Measurements from ENCODE around the gene EMILIN1. TPM values are rescaled to one million over a fixed set of nuclear protein-coding genes. Genes with fewer than 3 reads are reported as not detected.

Gene EMILIN1
- total RNA-seq, 2 experiments from 2014 or later = 0.61 to 0.63 TPM

DNA sequence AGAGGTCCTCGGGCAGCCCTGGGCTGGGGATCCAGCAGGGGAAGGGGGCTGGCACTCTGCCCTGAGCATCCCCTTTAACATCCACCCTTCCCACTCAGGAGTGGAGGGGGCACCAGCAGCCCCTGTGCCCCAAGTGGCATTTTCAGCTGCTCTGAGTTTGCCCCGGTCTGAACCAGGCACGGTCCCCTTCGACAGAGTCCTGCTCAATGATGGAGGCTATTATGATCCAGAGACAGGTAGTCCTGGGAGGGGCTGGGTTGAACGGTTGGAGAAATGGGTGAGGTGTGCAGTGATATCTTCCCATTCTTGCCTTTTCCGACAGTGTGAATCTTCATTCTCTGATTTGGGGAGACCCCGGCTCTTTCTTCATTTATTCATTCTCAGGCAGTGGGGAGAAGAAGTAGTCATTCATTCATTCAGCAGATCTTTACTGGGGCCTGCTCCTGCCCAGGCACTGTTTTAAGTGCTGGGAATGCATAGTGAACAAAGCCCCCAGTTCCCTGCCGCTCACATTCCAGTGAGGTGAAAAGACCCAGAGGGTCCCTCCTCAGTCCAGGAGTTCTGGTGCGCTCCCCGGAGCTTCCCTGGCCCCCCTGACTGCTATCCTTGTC is 6.8 kb downstream of the EMILIN1 start:
- no peak for DNase-seq
- TF ChIP-seq, protein P1, sequence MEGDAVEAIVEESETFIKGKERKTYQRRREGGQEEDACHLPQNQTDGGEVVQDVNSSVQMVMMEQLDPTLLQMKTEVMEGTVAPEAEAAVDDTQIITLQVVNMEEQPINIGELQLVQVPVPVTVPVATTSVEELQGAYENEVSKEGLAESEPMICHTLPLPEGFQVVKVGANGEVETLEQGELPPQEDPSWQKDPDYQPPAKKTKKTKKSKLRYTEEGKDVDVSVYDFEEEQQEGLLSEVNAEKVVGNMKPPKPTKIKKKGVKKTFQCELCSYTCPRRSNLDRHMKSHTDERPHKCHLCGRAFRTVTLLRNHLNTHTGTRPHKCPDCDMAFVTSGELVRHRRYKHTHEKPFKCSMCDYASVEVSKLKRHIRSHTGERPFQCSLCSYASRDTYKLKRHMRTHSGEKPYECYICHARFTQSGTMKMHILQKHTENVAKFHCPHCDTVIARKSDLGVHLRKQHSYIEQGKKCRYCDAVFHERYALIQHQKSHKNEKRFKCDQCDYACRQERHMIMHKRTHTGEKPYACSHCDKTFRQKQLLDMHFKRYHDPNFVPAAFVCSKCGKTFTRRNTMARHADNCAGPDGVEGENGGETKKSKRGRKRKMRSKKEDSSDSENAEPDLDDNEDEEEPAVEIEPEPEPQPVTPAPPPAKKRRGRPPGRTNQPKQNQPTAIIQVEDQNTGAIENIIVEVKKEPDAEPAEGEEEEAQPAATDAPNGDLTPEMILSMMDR (IDR thresholded peaks at IDR 0.05) = no peak
- Mint-ChIP-seq H3K9me3 (no peaks in the 10 kb centered on the region), H3K36me3 (ENCODE audit: low read depth) (no peaks in the 10 kb centered on the region), H3K27me3 (no peaks in the 10 kb centered on the region), H3K4me3 (peak overlapping the region; percentile 82), H3K27ac (peak overlapping the region; percentile 70), H3K4me1 (ENCODE audit: low read depth) (peaks cover 29% of the 10 kb centered on the region)
- ChIA-PET CTCF (interaction anchor here (0.7 to 4.1 kb wide), 4 partner anchors 8 to 217 kb away, joined by 3 to 20 read pairs (median 3); partner anchors contain the start of genes AGBL5 and OST4), POLR2A (interaction anchor here (0.6 to 6.1 kb wide), 7 partner anchors 8 to 34 kb away, joined by 3 to 40 read pairs (median 3); partner anchors contain the start of genes AGBL5, CGREF1 and OST4)
- intact Hi-C loops (cut with micrococcal nuclease) = loop anchor here (5.0 kb wide), 1 partner anchor 123 kb away; no protein-coding TSS in a partner anchor
- no peak for ATAC-seq

DNA sequence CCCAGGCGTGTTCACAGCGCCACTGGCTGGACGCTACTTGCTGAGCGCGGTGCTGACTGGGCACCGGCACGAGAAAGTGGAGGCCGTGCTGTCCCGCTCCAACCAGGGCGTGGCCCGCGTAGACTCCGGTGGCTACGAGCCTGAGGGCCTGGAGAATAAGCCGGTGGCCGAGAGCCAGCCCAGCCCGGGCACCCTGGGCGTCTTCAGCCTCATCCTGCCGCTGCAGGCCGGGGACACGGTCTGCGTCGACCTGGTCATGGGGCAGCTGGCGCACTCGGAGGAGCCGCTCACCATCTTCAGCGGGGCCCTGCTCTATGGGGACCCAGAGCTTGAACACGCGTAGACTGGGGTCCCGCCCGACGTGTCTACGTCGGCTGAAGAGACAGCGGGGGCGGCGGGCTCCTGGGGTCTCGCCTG is 7.3 kb downstream of the EMILIN1 start:
- peak overlapping the region; percentile 70 for H3K27ac Mint-ChIP-seq
- ChIA-PET CTCF (interaction anchor here (0.7 to 4.1 kb wide), 4 partner anchors 9 to 217 kb away, joined by 3 to 20 read pairs (median 3); partner anchors contain the start of genes AGBL5 and OST4), POLR2A (interaction anchor here (0.9 to 6.1 kb wide), 6 partner anchors 8 to 35 kb away, joined by 3 to 40 read pairs (median 6); partner anchors contain the start of genes AGBL5 and OST4)
- H3K4me1 Mint-ChIP-seq (ENCODE audit: low read depth) = peaks cover 25% of the 10 kb centered on the region
- intact Hi-C loops (cut with micrococcal nuclease) = loop anchor here (5.0 kb wide), 1 partner anchor 123 kb away; no protein-coding TSS in a partner anchor
- DNase-seq = peak; percentile 55
- no peaks in the 10 kb centered on the region for H3K9me3 Mint-ChIP-seq
- no peaks in the 10 kb centered on the region for H3K27me3 Mint-ChIP-seq
- peak; percentile 5 for ATAC-seq
- peak overlapping the region; percentile 82 for H3K4me3 Mint-ChIP-seq
- H3K36me3 Mint-ChIP-seq (ENCODE audit: low read depth) = no peaks in the 10 kb centered on the region
- TF ChIP-seq, protein P1 (IDR thresholded peaks at IDR 0.05) = no peak

DNA sequence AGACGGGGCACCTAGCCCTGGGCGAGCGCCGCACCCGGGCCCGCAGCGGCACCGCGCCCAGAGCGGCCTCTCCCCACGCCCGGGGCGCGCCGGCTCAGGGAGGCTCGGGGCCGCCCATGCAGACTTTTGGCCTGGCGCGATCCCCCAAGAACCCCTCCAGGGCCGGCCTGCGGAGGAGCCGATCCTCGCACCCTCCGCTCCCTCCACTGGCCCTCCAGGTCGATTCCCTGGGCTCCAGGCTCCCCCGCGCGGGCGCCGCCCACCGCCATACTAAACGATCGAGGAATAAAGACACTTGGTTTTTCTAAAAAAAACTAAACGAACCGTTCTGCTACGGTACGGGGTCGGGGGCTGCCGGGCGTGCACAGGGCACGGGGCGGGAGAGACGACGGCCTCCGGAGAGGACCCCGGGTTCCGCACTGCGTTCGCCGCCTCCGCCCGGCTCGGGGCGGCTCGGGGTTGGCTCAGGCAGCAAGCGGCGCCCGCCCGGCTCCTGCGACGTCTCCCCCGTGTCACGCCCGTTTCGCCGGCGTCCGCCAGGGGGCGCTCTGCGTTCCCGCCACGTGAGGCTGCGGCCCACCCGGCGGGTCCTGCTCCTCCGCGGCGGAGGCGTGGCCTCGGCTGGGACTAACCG is 7.8 kb downstream of the EMILIN1 start:
- POLR2A ChIA-PET = interaction anchor here (1.1 to 6.1 kb wide), 3 partner anchors 11 to 15 kb away, joined by 3 to 40 read pairs (median 10); partner anchors contain the start of gene OST4
- Mint-ChIP-seq H3K27ac (peak overlapping the region; percentile 84), H3K36me3 (ENCODE audit: low read depth) (no peaks in the 10 kb centered on the region), H3K4me1 (ENCODE audit: low read depth) (peaks cover 21% of the 10 kb centered on the region), H3K4me3 (peak overlapping the region; percentile 82), H3K27me3 (no peaks in the 10 kb centered on the region), H3K9me3 (no peaks in the 10 kb centered on the region)
- TF ChIP-seq, protein P1 (IDR thresholded peaks at IDR 0.05) = peak; percentile 92
- CTCF ChIA-PET = interaction anchor here (0.7 to 4.1 kb wide), 9 partner anchors 9 to 216 kb away, joined by 3 to 20 read pairs (median 3); partner anchors contain the start of genes AGBL5 and OST4
- ATAC-seq (peak; percentile 90), DNase-seq (peak; percentile 96)
- intact Hi-C loops (cut with micrococcal nuclease) = loop anchor here (5.0 kb wide), 1 partner anchor 124 kb away; no protein-coding TSS in a partner anchor

DNA sequence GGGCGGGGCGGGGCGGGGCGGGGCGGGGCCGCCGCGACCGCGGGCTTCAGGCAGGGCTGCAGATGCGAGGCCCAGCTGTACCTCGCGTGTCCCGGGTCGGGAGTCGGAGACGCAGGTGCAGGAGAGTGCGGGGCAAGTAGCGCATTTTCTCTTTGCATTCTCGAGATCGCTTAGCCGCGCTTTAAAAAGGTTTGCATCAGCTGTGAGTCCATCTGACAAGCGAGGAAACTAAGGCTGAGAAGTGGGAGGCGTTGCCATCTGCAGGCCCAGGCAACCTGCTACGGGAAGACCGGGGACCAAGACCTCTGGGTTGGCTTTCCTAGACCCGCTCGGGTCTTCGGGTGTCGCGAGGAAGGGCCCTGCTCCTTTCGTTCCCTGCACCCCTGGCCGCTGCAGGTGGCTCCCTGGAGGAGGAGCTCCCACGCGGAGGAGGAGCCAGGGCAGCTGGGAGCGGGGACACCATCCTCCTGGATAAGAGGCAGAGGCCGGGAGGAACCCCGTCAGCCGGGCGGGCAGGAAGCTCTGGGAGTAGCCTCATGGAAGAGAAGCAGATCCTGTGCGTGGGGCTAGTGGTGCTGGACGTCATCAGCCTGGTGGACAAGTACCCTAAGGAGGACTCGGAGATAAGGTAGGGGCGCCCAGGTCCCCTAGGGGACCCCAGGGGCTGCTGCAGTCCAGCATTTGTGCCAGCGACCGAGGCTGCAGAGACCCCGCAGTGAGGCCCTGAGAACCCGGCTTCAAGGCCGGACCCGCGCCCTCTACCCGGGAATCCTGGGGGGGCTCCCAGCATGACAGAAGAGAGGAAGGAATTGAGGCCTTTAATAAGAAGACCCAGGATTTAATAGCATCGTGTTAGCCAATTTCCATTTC is 8.5 kb downstream of the EMILIN1 start, which contains the start of gene KHK:
Gene KHK (plus strand): TSS at position 49 of the 870 bp plus-strand sequence. CDS start 488 bp downstream, at position 537.
- Mint-ChIP-seq H3K27me3 (no peaks in the 10 kb centered on the region), H3K9me3 (no peaks in the 10 kb centered on the region), H3K4me1 (ENCODE audit: low read depth) (peaks cover 14% of the 10 kb centered on the region), H3K27ac (peak within 1 kb of the TSS; percentile 84), H3K36me3 (ENCODE audit: low read depth) (no peaks in the 10 kb centered on the region), H3K4me3 (peak within 1 kb of the TSS; percentile 82)
- ChIA-PET POLR2A (interaction anchor here (0.6 to 2.2 kb wide), 4 partner anchors 10 to 133 kb away, joined by 3 to 10 read pairs (median 4); partner anchors contain the start of gene OST4), CTCF (interaction anchor here (0.7 to 4.1 kb wide), 12 partner anchors 8 to 241 kb away, joined by 3 to 20 read pairs (median 4); partner anchors contain the start of gene AGBL5)
- ATAC-seq (peak; percentile 2), DNase-seq (no peak)
- intact Hi-C loops (cut with micrococcal nuclease) = loop anchor here (5.0 kb wide), 1 partner anchor 125 kb away; no protein-coding TSS in a partner anchor
- TF ChIP-seq, protein P1 (IDR thresholded peaks at IDR 0.05) = peak; percentile 51

All from activated CD8-positive, alpha-beta T cell treated with anti-CD3 and anti-CD28 coated beads for 36 hours (primary cell).